H9 (cell line): ENCODE results near the gene ADRM1. TPM values are rescaled to one million over a fixed set of nuclear protein-coding genes. Genes with fewer than 3 reads are reported as not detected.

Experiments used
- DNase-seq: peaks from one replicate; pipeline ENCODE4 v3.0.0-alpha.2; 2017
- H2AFZ ChIP-seq: one replicate; pipeline ENCODE4 v1.6.1; 2013; ENCODE audit warnings: mild to moderate bottlenecking, low read length, control low read depth, moderate library complexity
- H2AK5ac ChIP-seq: 2 replicates; pipeline ENCODE4 v1.6.1; 2013; ENCODE audit warnings: low read length, control low read depth, mixed read lengths; ENCODE audit not compliant: insufficient read length
- H2BK120ac ChIP-seq: one replicate; pipeline ENCODE4 v1.6.1; 2013; ENCODE audit warnings: low read depth, mild to moderate bottlenecking, low read length, control low read depth, inconsistent platforms; ENCODE audit not compliant: poor library complexity, severe bottlenecking
- H2BK12ac ChIP-seq: 2 replicates; pipeline ENCODE4 v1.6.1; 2013; ENCODE audit warnings: low read length, control low read depth, mixed read lengths, low read depth; ENCODE audit not compliant: insufficient read length
- H2BK15ac ChIP-seq: 2 replicates; pipeline ENCODE4 v1.6.1; 2013; ENCODE audit warnings: low read depth, low read length, control low read depth
- H2BK20ac ChIP-seq: one replicate; pipeline ENCODE4 v1.6.1; 2013; ENCODE audit warnings: low read depth, mild to moderate bottlenecking, low read length, control low read depth, inconsistent platforms; ENCODE audit not compliant: poor library complexity, severe bottlenecking
- H2BK5ac ChIP-seq: 2 replicates; pipeline ENCODE4 v1.6.1; 2013; ENCODE audit warnings: low read length, control low read depth, mixed read lengths; ENCODE audit not compliant: insufficient read length
- H3K14ac ChIP-seq: 2 replicates; pipeline ENCODE4 v1.6.1; 2013; ENCODE audit warnings: low read length, control low read depth; ENCODE audit not compliant: insufficient read depth
- H3K18ac ChIP-seq: 2 replicates; pipeline ENCODE4 v1.6.1; 2013; ENCODE audit warnings: low read depth, mild to moderate bottlenecking, mixed read lengths, low read length, control low read depth; ENCODE audit not compliant: insufficient read length
- H3K23ac ChIP-seq: 2 replicates; pipeline ENCODE4 v1.6.1; 2013; ENCODE audit warnings: low read length, control low read depth, mixed read lengths, low read depth; ENCODE audit not compliant: insufficient read length
- H3K23me2 ChIP-seq: 2 replicates; pipeline ENCODE4 v1.6.1; 2013; ENCODE audit warnings: low read depth, mild to moderate bottlenecking, mixed read lengths, low read length, control low read depth; ENCODE audit not compliant: insufficient read length, poor library complexity, severe bottlenecking
- H3K27ac ChIP-seq: 2 replicates; pipeline ENCODE4 v1.5.1; 2013; ENCODE audit warnings: low read length, control low read depth, mixed read lengths, low read depth; ENCODE audit not compliant: insufficient read length
- H3K27me3 ChIP-seq: 2 replicates; pipeline ENCODE4 v1.6.1; 2013; ENCODE audit warnings: low read length, control low read depth, inconsistent platforms; ENCODE audit not compliant: insufficient read depth
- H3K4ac ChIP-seq: 2 replicates; pipeline ENCODE4 v1.6.1; 2013; ENCODE audit warnings: low read depth, mild to moderate bottlenecking, control low read depth, inconsistent platforms, low read length, moderate library complexity
- H3K4me1 ChIP-seq: 2 replicates; pipeline ENCODE4 v1.6.1; 2013; ENCODE audit warnings: low read length, control low read depth, inconsistent platforms; ENCODE audit not compliant: insufficient read depth
- H3K4me2 ChIP-seq: 2 replicates; pipeline ENCODE4 v1.6.1; 2013; ENCODE audit warnings: low read length, control low read depth, mixed read lengths; ENCODE audit not compliant: insufficient read length, insufficient read depth
- H3K56ac ChIP-seq: 2 replicates; pipeline ENCODE4 v1.6.1; 2013; ENCODE audit warnings: low read depth, mild to moderate bottlenecking, mixed read lengths, low read length, control low read depth; ENCODE audit not compliant: insufficient read length
- H3K79me1 ChIP-seq: 2 replicates; pipeline ENCODE4 v1.6.1; 2013; ENCODE audit warnings: low read depth, mild to moderate bottlenecking, moderate library complexity, low read length, control low read depth, inconsistent platforms; ENCODE audit not compliant: insufficient read depth, poor library complexity, severe bottlenecking
- H3K79me2 ChIP-seq: 2 replicates; pipeline ENCODE4 v1.6.1; 2013; ENCODE audit warnings: low read length, control low read depth, inconsistent platforms; ENCODE audit not compliant: insufficient read depth
- H3K9ac ChIP-seq: 2 replicates; pipeline ENCODE4 v1.6.1; 2013; ENCODE audit warnings: low read length, control low read depth, mixed read lengths; ENCODE audit not compliant: insufficient read length; ENCODE audit errors: extremely low read depth
- H3K9me3 ChIP-seq: one replicate; pipeline ENCODE4 v1.6.1; 2013; ENCODE audit warnings: low read depth, low read length, inconsistent platforms; ENCODE audit not compliant: control insufficient read depth
- H3T11ph ChIP-seq: one replicate; pipeline ENCODE4 v1.6.1; 2013; ENCODE audit warnings: mild to moderate bottlenecking, low read length, control low read depth, inconsistent platforms
- H4K20me1 ChIP-seq: one replicate; pipeline ENCODE4 v1.6.1; 2013; ENCODE audit not compliant: control insufficient read depth, insufficient read length, insufficient read depth
- H4K5ac ChIP-seq: 2 replicates; pipeline ENCODE4 v1.6.1; 2013; ENCODE audit warnings: low read depth, mild to moderate bottlenecking, mixed read lengths, low read length, control low read depth; ENCODE audit not compliant: insufficient read length
- H4K8ac ChIP-seq: replicated peaks from 2 replicates; pipeline ENCODE4 v1.6.1; 2013; ENCODE audit warnings: low read length, control low read depth, mixed read lengths, low read depth; ENCODE audit not compliant: insufficient read length
- H4K91ac ChIP-seq: 2 replicates; pipeline ENCODE4 v1.6.1; 2013; ENCODE audit warnings: low read depth, mild to moderate bottlenecking, moderate library complexity, mixed read lengths, low read length, control low read depth; ENCODE audit not compliant: insufficient read length
- H3K27ac Mint-ChIP-seq, 3 experiments: 2 replicates in 2 of 3; 3 replicates in 1 of 3; pipeline ENCODE4 v1.8.0; 2020 to 2021; ENCODE audit warnings: mixed read lengths in 3 of 3, mild to moderate bottlenecking in 1 of 3, moderate library complexity in 1 of 3
- H3K27me3 Mint-ChIP-seq: 2 replicates; pipeline ENCODE4 v1.8.0; 2021; ENCODE audit warnings: low read depth, mild to moderate bottlenecking, moderate library complexity, mixed read lengths
- H3K36me3 Mint-ChIP-seq, 3 experiments: 2 replicates in 2 of 3; 3 replicates in 1 of 3; pipeline ENCODE4 v1.8.0; 2020 to 2021; ENCODE audit warnings: low read depth in 3 of 3, mixed read lengths in 3 of 3; ENCODE audit not compliant: insufficient read depth in 1 of 3
- H3K4me1 Mint-ChIP-seq, 2 experiments: 2 replicates each; pipeline ENCODE4 v1.8.0; 2020; ENCODE audit warnings: mixed read lengths in 2 of 2
- H3K4me3 Mint-ChIP-seq, 2 experiments: 2 replicates in 1 of 2; 3 replicates in 1 of 2; pipeline ENCODE4 v1.8.0; 2020 to 2021; ENCODE audit warnings: mild to moderate bottlenecking in 2 of 2, mixed read lengths in 2 of 2, moderate library complexity in 1 of 2
- H3K9me3 Mint-ChIP-seq, 2 experiments: 2 replicates in 1 of 2; 3 replicates in 1 of 2; pipeline ENCODE4 v1.8.0; 2020; ENCODE audit warnings: mild to moderate bottlenecking in 2 of 2, mixed read lengths in 2 of 2, moderate library complexity in 1 of 2
- CTCF ChIP-seq: fragments of 200-600 bp; sonication (generic); conservative IDR thresholded peaks from 3 replicates; pipeline ENCODE4 v1.8.0; 2021; ENCODE audit warnings: antibody characterized with exemption, mild to moderate bottlenecking
- whole genome bisulfite sequencing: extraction: QIAGEN DNeasy Blood & Tissue Kit; methylation state at CpG from one replicate; pipeline ENCODE4 v1.1.7; 2013; ENCODE audit warnings: missing lambda C conversion rate, low lambda C conversion rate, mixed read lengths; ENCODE audit not compliant: insufficient read length; ENCODE audit errors: extremely low coverage; 5-methylcytosine and 5-hydroxymethylcytosine counted together
- total RNA-seq: library from RNA; stranded (reverse); gene quantifications from 2 replicates; pipeline ENCODE4 v1.2.1, GENCODE V29; 2021

The ADRM1 gene
- total RNA-seq, 1 experiment from 2014 or later, result 153 TPM

GRCh38 chr20:62327726-62328495 lies 25.1 kb downstream of the ADRM1 start:
- no peak overlapping the region for H3K56ac ChIP-seq
- no peaks in the 10 kb centered on the region for H3K79me2 ChIP-seq
- TF ChIP-seq CTCF, result no peak
- H4K8ac ChIP-seq, result no peak overlapping the region
- no peak overlapping the region for H2BK120ac ChIP-seq
- H3K4ac ChIP-seq, result no peak overlapping the region
- H2BK20ac ChIP-seq, result no peak overlapping the region
- no peaks in the 10 kb centered on the region for H3K79me1 ChIP-seq
- H3K23me2 ChIP-seq, result no peaks in the 10 kb centered on the region
- H3K27ac ChIP-seq, result no peak overlapping the region
- Mint-ChIP-seq H3K36me3 (peaks cover 22 to 75% (median 71%) of the 10 kb centered on the region in 3 experiments; a peak in 6 of 7 replicates), H3K9me3 (no peaks in the 10 kb centered on the region; a peak in 2 of 5 replicates), H3K27me3 (no peaks in the 10 kb centered on the region; the same call in none of the 2 replicates), H3K4me3 (no peak overlapping the region), H3K4me1 (peaks cover 0 to 3% of the 10 kb centered on the region in 2 experiments; a peak in 1 of 4 replicates), H3K27ac (no peak overlapping the region; a peak in 1 of 7 replicates)
- no peak overlapping the region for H3T11ph ChIP-seq
- no peak overlapping the region for H2AK5ac ChIP-seq
- H3K9me3 ChIP-seq, result no peaks in the 10 kb centered on the region
- no peak for DNase-seq
- no peaks in the 10 kb centered on the region for H4K20me1 ChIP-seq
- no peak overlapping the region for H2BK15ac ChIP-seq
- H3K18ac ChIP-seq, result no peak overlapping the region
- no peak overlapping the region for H3K14ac ChIP-seq
- H3K4me1 ChIP-seq, result no peaks in the 10 kb centered on the region
- no peak overlapping the region for H2BK5ac ChIP-seq
- H3K23ac ChIP-seq, result no peak overlapping the region
- H3K27me3 ChIP-seq, result no peaks in the 10 kb centered on the region
- H3K4me2 ChIP-seq, result no peak overlapping the region
- H2AFZ ChIP-seq, result no peak overlapping the region
- H4K91ac ChIP-seq, result no peak overlapping the region
- H4K5ac ChIP-seq, result no peak overlapping the region
- WGBS, result no CpG with 5 or more reads among the region's 33 CpGs
- no peak overlapping the region for H3K9ac ChIP-seq
- H2BK12ac ChIP-seq, result no peak overlapping the region
